Measurements from ENCODE around the gene TRIM26.

Gene TRIM26

GRCh38 chr6:30152016-30152673 is 61.1 kb downstream of the TRIM26 start:
- no peak for TF ChIP-seq CTCF (IDR thresholded peaks at IDR 0.05)
- H3K27ac ChIP-seq: no peak overlapping the region

GRCh38 chr6:30151580-30151979 is 61.6 kb downstream of the TRIM26 start:
- Histone ChIP-seq H3K27ac (no peak overlapping the region), H3K4me3 (no peak overlapping the region)
- DNase-seq (ENCODE audit: low spot score): no peak
- TF ChIP-seq CTCF (IDR thresholded peaks at IDR 0.05): no peak

More at GRCh38 chr6:30152016-30152673, 61.1 kb downstream of the TRIM26 start:
- no peak for DNase-seq (ENCODE audit: low spot score)
- no peak overlapping the region for H3K4me3 ChIP-seq

- no peak overlapping the region for H3K27ac ChIP-seq
- no peak overlapping the region for H3K4me3 ChIP-seq
- DNase-seq (ENCODE audit: low spot score): no peak
- TF ChIP-seq CTCF (IDR thresholded peaks at IDR 0.05): no peak
Observed at GRCh38 chr6:30150671-30151395, 62.4 kb downstream of the TRIM26 start.

GRCh38 chr6:30149858-30150550 is 63.2 kb downstream of the TRIM26 start:
- H3K4me3 ChIP-seq: no peak overlapping the region
- no peak for DNase-seq (ENCODE audit: low spot score)
- H3K27ac ChIP-seq: no peak overlapping the region
- no peak for TF ChIP-seq CTCF (IDR thresholded peaks at IDR 0.05)

GRCh38 chr6:30149234-30149633 is 64.0 kb downstream of the TRIM26 start:
- no peak overlapping the region for H3K4me3 ChIP-seq
- H3K27ac ChIP-seq: no peak overlapping the region
- DNase-seq (ENCODE audit: low spot score): no peak
- no peak for TF ChIP-seq CTCF (IDR thresholded peaks at IDR 0.05)

GRCh38 chr6:30147096-30147495 is 66.1 kb downstream of the TRIM26 start:
- DNase-seq (ENCODE audit: low spot score): no peak
- H3K4me3 ChIP-seq: no peak overlapping the region
- TF ChIP-seq CTCF (IDR thresholded peaks at IDR 0.05): no peak
- H3K27ac ChIP-seq: no peak overlapping the region
